Hepatocyte (in vitro differentiated cells): ENCODE measurements around the gene SIGLEC7. TPM values are rescaled to one million over a fixed set of nuclear protein-coding genes. Genes with fewer than 3 reads are reported as not detected.

Experiments used
- DNase-seq: peaks from one replicate; pipeline ENCODE4 v3.0.0-alpha.2; 2016; ENCODE audit warnings: low spot score
- H2AFZ ChIP-seq: fragments of 200-600 bp; sonication (generic); 2 replicates; pipeline ENCODE4 v1.6.0; 2016; ENCODE audit warnings: antibody characterized with exemption, mild to moderate bottlenecking
- H3K27ac ChIP-seq: fragments of 200-600 bp; sonication (generic); 2 replicates; pipeline ENCODE4 v1.5.1; 2016; ENCODE audit warnings: mild to moderate bottlenecking
- H3K27me3 ChIP-seq: fragments of 200-600 bp; sonication (generic); 2 replicates; pipeline ENCODE4 v1.6.1; 2016
- H3K36me3 ChIP-seq: fragments of 200-600 bp; sonication (generic); replicated peaks from 2 replicates; pipeline ENCODE4 v1.5.1; 2016; ENCODE audit warnings: low read depth; ENCODE audit not compliant: insufficient read depth
- H3K4me1 ChIP-seq: fragments of 200-600 bp; sonication (generic); 2 replicates; pipeline ENCODE4 v1.5.1; 2016; ENCODE audit warnings: mild to moderate bottlenecking, moderate library complexity; ENCODE audit not compliant: insufficient read depth
- H3K4me2 ChIP-seq: fragments of 200-600 bp; sonication (generic); 2 replicates; pipeline ENCODE4 v1.6.0; 2016
- H3K4me3 ChIP-seq: fragments of 200-600 bp; sonication (generic); 2 replicates; pipeline ENCODE4 v1.5.1; 2016; ENCODE audit warnings: mild to moderate bottlenecking
- H3K79me2 ChIP-seq: fragments of 200-600 bp; sonication (generic); 2 replicates; pipeline ENCODE4 v1.6.0; 2017; ENCODE audit warnings: mild to moderate bottlenecking
- H3K9me2 ChIP-seq: fragments of 200-600 bp; sonication (generic); replicated peaks from 2 replicates; pipeline ENCODE4 v1.6.0; 2017; ENCODE audit warnings: mild to moderate bottlenecking; ENCODE audit not compliant: insufficient read depth
- H3K9me3 ChIP-seq: fragments of 200-600 bp; sonication (generic); 2 replicates; pipeline ENCODE4 v1.5.1; 2016; ENCODE audit warnings: low read depth, mild to moderate bottlenecking
- H4K20me1 ChIP-seq: fragments of 200-600 bp; sonication (generic); 2 replicates; pipeline ENCODE4 v1.6.0; 2016; ENCODE audit warnings: mild to moderate bottlenecking; ENCODE audit not compliant: insufficient read depth, poor library complexity, severe bottlenecking
- CTCF ChIP-seq: fragments of 200-600 bp; sonication (generic); IDR thresholded peaks from 2 replicates; pipeline ENCODE4 v1.5.1; 2016; ENCODE audit warnings: antibody characterized with exemption, mild to moderate bottlenecking; ENCODE audit not compliant: poor library complexity
- EZH2 ChIP-seq: fragments of 200-600 bp; sonication (generic); IDR thresholded peaks from 2 replicates; pipeline ENCODE4 v1.6.1; 2016; ENCODE audit warnings: antibody characterized with exemption, mild to moderate bottlenecking, borderline replicate concordance
- EZH2phosphoT487 ChIP-seq: fragments of 200-600 bp; sonication (generic); IDR thresholded peaks from one replicate; pipeline ENCODE4 v1.6.1; 2018; ENCODE audit warnings: antibody characterized with exemption, mild to moderate bottlenecking, low read depth, moderate library complexity; ENCODE audit not compliant: unreplicated experiment, severe bottlenecking
- WGBS: methylation state at CpG from one replicate; pipeline ENCODE4 v1.1.6; 2016; ENCODE audit warnings: low lambda C conversion rate; ENCODE audit errors: missing lambda C conversion rate; 5-methylcytosine and 5-hydroxymethylcytosine counted together
- polyA plus RNA-seq: library from polyadenylated mRNA; unstranded; fragments of >200 nt; fragmentation: Nextera tagmentation; extraction: Ambion mirVana; gene quantifications from 2 replicates; pipeline ENCODE4 v1.2.1, GENCODE V29; 2016
- total RNA-seq: library from RNA; depleted of rRNA; stranded (reverse); fragments of >200 nt; gene quantifications from 2 replicates; pipeline ENCODE4 v1.2.3, GENCODE V29; 2014

Gene SIGLEC7
- total and polyA plus RNA-seq, 2 experiments from 2014 or later = 0.24 to 0.53 TPM

GRCh38 chr19:51159656-51160055 is 17.6 kb downstream of the SIGLEC7 start:
- no peak for DNase-seq
- Histone ChIP-seq H2AFZ (no peak overlapping the region), H3K27ac (no peak overlapping the region), H3K4me1 (peaks cover 11% of the 10 kb centered on the region), H3K27me3 (peaks cover 3% of the 10 kb centered on the region), H3K4me2 (no peak overlapping the region), H4K20me1 (no peaks in the 10 kb centered on the region), H3K9me2 (no peaks in the 10 kb centered on the region), H3K9me3 (no peaks in the 10 kb centered on the region), H3K4me3 (no peak overlapping the region), H3K36me3 (no peaks in the 10 kb centered on the region), H3K79me2 (no peaks in the 10 kb centered on the region)
- TF ChIP-seq CTCF = no peak
- TF ChIP-seq EZH2phosphoT487 = no peak
- no peak for TF ChIP-seq EZH2
- WGBS = 87% methylated on average over 4 of the region's 4 CpGs

- H3K79me2 ChIP-seq = no peaks in the 10 kb centered on the region
- no peak overlapping the region for H2AFZ ChIP-seq
- H4K20me1 ChIP-seq = no peaks in the 10 kb centered on the region
- no peaks in the 10 kb centered on the region for H3K9me3 ChIP-seq
- H3K27me3 ChIP-seq = peaks cover 3% of the 10 kb centered on the region
- no peak overlapping the region for H3K4me2 ChIP-seq
- no peak overlapping the region for H3K4me3 ChIP-seq
- TF ChIP-seq EZH2phosphoT487 (no peak), EZH2 (no peak), CTCF (no peak)
- H3K4me1 ChIP-seq = peaks cover 4% of the 10 kb centered on the region
- no peaks in the 10 kb centered on the region for H3K9me2 ChIP-seq
- H3K27ac ChIP-seq = no peak overlapping the region
- H3K36me3 ChIP-seq = no peaks in the 10 kb centered on the region
- WGBS = 75% methylated on average over 1 of the region's 1 CpG
- no peak for DNase-seq
Measured at GRCh38 chr19:51161266-51161665, 19.2 kb downstream of the SIGLEC7 start.

GRCh38 chr19:51161867-51162496 is 19.9 kb downstream of the SIGLEC7 start:
- no peak overlapping the region for H3K4me2 ChIP-seq
- no peaks in the 10 kb centered on the region for H3K36me3 ChIP-seq

More at GRCh38 chr19:51161867-51162496, 19.9 kb downstream of the SIGLEC7 start:
- no peaks in the 10 kb centered on the region for H3K9me3 ChIP-seq
- H3K4me1 ChIP-seq = peaks cover 3% of the 10 kb centered on the region
- no peak overlapping the region for H3K27ac ChIP-seq
- no peaks in the 10 kb centered on the region for H4K20me1 ChIP-seq
- no peak for TF ChIP-seq EZH2
- no peak for TF ChIP-seq CTCF
- TF ChIP-seq EZH2phosphoT487 = no peak
- H3K27me3 ChIP-seq = peaks cover 3% of the 10 kb centered on the region
- H2AFZ ChIP-seq = no peak overlapping the region
- H3K79me2 ChIP-seq = no peaks in the 10 kb centered on the region
- no peaks in the 10 kb centered on the region for H3K9me2 ChIP-seq
- 91% methylated on average over 4 of the region's 4 CpGs for WGBS
- DNase-seq = no peak
- no peak overlapping the region for H3K4me3 ChIP-seq
